HT-29 (cell line): Measurements from ENCODE around the gene NUP210. TPM values are rescaled to one million over a fixed set of nuclear protein-coding genes. Genes with fewer than 3 reads are reported as not detected.

Source experiments
- DNase-seq: peaks from one replicate; pipeline ENCODE4 v3.0.0-alpha.2; 2015; ENCODE audit warnings: low spot score
- total RNA-seq: library from RNA; depleted of rRNA; stranded (reverse); fragments of >200 nt; shearing (Covaris generic); gene quantifications from 2 replicates; pipeline ENCODE4 v1.2.3, GENCODE V29; 2014

NUP210 gene
- total RNA-seq, 1 experiment from 2014 or later = 77.2 TPM

GRCh38 chr3:13348661-13349396, 71.3 kb downstream of the NUP210 start:
- DNase-seq = no peak

DNA sequence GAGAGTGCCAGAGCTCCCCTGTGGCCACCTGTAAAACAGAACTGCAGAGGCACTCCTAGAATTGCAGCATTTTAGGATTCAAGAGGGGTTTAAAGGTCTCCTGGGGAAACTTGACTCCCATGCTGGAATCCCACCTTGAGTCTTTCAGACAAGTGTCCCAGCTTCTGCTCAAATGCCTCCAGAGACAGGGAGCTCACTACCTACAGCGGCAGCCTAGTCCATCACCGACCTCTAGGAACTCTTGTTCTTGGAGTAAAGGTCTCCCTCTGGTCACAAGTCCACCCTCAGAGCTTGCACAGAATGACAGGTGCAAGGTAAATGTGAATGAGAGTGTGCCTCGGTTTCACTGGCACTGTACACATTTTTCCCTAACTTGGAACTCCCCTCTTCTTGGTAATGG, 72.0 kb downstream of the NUP210 start:
- DNase-seq = no peak

GRCh38 chr3:13347390-13347950, 72.7 kb downstream of the NUP210 start:
- DNase-seq = no peak

DNA sequence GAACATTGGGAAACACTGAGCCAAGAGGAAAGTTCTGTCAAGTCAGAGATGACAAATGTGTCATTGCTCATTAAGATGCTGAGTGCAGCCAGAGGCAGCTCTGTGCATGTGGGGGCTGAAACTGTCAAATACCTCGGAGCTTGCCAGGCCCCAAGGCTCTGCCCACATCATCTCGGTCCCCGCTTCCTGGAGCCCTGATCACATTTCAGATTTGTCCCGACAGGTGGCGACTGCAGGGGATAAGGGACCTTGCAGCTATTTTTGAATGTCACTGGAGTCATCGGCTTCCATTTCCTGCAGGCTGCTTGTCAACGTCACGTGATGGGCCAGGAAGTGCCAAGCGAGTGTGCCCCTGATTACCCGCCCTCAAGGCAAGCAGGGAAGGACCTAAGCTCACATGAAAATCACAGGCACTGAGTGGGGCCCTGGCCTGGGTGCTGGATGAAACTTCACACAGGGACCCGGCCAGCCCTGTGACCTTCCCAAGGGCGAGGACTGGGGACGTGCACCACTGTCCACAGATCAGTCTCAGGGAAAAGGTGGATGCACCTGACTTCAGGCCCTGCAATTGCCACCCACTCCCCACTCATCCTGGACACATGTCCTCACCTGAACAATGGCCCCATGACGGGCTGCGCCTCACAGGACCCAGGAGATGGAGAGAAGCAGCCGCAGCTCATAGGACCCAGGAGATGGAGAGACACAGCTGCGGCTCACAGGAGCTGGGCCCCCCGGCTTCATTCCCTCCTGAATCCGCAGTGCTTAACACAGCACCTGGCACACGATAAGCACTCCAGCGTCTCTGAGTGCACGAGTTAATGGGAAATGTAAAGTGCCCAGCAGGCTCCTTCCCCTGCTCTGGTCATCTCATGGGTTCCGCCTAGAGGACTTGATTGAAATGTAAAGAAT, 73.4 kb downstream of the NUP210 start:
- DNase-seq = no peak

GRCh38 chr3:13345772-13346171, 74.3 kb downstream of the NUP210 start:
- DNase-seq = no peak

- no peak for DNase-seq
Measured at GRCh38 chr3:13345284-13345683, 74.8 kb downstream of the NUP210 start.

DNA sequence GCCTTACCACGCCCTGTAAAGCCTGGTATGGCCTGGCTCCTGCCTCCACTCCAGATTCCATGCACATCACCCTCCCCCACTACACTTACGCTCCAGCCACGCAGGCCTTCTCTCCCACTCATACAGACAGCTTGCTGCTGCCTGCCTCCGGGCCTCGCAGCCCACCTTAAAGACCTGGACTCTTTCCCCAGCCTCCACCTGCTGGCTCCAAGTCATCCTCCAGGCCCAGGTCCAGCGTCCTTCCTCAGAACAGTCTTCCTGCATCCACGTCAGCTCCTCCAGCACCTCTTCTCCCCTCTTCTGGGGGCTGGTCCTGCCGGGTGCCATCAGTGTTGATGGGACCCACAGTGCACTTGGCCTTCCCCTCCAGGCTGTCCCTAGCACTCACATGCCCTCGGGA, 75.5 kb downstream of the NUP210 start:
- no peak for DNase-seq

GRCh38 chr3:13343601-13344000, 76.5 kb downstream of the NUP210 start:
- no peak for DNase-seq

DNA sequence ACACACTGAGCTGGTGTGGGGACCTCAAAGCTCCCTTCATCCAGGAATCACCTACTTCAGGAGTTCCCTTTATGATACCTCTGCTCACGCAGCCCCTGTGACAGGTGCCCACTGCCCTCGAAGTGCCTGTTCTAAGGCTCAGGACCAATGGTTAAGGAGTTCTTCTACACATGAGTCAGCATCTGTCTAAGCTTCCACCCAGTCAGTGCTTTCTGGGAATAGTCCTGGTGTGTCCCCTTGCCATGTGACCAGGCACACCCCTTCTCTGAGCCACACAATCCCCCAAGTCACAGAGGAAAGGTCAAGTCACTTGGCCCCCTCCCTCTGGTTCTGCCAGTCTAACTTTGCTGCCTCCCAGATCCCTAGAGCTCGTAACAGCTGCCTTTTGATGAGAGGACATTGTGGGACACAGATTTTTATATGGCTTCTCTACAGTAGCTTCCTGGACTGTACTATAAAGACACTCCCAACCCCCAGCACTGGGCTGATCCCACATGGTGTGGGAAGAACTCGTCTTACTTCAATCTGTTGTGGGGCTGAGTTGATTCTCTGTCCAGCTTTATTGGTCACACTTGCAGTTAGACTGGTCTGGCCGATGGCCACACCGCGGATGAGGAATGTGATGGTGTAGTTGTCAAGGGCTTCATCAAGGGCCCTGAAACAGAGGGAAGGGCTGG, 78.8 kb downstream of the NUP210 start:
- DNase-seq = no peak

- no peak for DNase-seq
Measured at GRCh38 chr3:13339833-13340232, 80.3 kb downstream of the NUP210 start.

- no peak for DNase-seq
Measured at GRCh38 chr3:13338996-13339395, 81.1 kb downstream of the NUP210 start.

DNA sequence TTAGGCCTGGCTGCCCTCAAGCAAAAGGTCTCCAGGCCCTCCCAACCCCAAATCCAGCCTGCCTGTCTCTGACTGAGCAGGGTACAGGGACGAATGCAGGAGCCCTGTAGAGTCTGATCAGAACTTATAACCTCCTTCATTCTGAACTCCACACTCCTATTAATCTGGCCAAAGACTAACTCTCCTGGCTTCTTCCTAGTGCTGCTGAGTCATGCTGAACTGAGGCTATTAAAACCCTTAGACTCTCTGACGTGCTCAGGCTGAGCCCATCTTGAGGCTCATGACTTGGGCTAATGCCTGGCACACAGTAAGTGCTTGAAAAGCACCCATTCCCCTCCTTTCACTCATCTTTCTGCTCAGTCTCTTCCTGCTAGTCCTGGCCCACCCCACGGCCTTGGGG, 81.9 kb downstream of the NUP210 start:
- no peak for DNase-seq

- DNase-seq = no peak
Measured at GRCh38 chr3:13336592-13336991, 83.5 kb downstream of the NUP210 start.

GRCh38 chr3:13335503-13335902, 84.6 kb downstream of the NUP210 start:
- DNase-seq = no peak

DNA sequence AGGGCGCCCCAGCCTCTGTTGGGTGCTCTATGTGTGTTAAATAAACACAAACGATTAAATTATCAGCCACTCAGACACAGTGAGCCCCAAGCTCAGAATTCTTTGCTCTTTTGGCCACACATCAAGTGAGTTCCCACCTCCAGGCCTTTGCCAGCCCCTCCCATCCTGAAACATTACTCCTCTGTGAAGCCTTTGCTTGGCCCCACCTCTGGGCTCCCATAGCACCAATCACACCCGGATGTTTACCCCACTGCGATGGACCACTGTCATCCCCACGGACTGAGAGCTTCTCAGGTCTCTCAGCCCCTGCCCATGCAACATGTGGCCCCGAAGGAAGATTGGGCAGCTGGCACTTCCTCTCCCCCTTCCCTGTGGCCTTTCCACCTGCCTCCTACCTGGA, 85.1 kb downstream of the NUP210 start:
- DNase-seq = no peak

GRCh38 chr3:13333236-13333897, 86.8 kb downstream of the NUP210 start:
- DNase-seq = no peak

GRCh38 chr3:13332740-13333139, 87.4 kb downstream of the NUP210 start:
- no peak for DNase-seq

GRCh38 chr3:13332158-13332557, 88.0 kb downstream of the NUP210 start:
- no peak for DNase-seq

DNA sequence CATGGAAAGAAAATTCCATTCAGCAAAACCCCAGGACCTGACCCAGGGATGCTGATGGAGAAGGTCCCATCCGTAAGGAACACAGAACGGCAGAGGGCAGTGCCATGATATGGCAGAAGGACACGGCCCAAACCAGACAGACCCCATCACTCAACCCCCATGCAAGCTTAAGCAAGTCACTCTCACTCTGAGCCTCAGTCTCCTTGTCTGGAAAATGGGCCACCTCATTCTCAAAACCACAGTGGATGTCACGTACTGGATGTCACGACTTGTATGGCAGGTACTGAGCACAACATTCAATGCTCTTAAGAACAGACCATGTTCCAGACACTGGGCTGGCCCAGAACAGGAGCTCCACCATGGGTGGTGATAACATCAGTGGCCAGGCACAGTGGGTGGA, 90.4 kb downstream of the NUP210 start:
- DNase-seq = no peak

DNA sequence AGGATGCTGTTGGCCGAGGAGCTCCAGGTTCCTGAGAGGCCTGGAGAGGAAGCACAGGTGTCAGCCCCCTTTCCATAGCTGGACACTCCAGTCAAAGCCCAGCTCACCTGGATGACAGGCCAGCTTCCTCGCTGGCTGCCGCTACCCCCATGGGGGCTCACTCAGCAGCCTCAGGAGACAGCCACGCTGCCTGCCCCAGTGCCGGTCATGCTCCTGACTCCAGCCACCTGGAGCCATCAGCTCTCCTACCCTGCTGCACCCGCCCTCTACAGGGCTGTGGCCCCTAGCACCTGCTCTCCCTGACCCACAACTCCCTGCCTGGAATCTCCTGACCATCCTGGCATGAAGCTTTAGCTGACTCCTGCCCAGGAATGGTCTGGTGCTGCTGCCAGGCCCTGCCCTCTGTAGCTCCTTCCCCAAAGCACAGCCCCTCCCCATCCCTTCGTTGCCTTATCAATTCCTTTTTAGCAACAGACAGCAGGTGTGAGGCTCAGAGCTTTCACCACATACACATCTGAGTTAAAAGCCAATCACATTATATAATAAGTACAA, 94.2 kb downstream of the NUP210 start:
- no peak for DNase-seq

- DNase-seq = no peak
Measured at GRCh38 chr3:13324835-13325501, 95.2 kb downstream of the NUP210 start.
